H9 (cell line): ENCODE measurements around the gene FNDC3B. TPM values are rescaled to one million over a fixed set of nuclear protein-coding genes. Genes with fewer than 3 reads are reported as not detected.
A peak's percentile ranks its signal among the peaks of the same experiment; 100 is the strongest.

Experiments
- DNase-seq: peaks from one replicate; pipeline ENCODE4 v3.0.0-alpha.2; 2017
- H2AFZ ChIP-seq: one replicate; pipeline ENCODE4 v1.6.1; 2013; ENCODE audit warnings: mild to moderate bottlenecking, low read length, control low read depth, moderate library complexity
- H2AK5ac ChIP-seq: 2 replicates; pipeline ENCODE4 v1.6.1; 2013; ENCODE audit warnings: low read length, control low read depth, mixed read lengths; ENCODE audit not compliant: insufficient read length
- H2BK120ac ChIP-seq: one replicate; pipeline ENCODE4 v1.6.1; 2013; ENCODE audit warnings: low read depth, mild to moderate bottlenecking, low read length, control low read depth, inconsistent platforms; ENCODE audit not compliant: poor library complexity, severe bottlenecking
- H2BK12ac ChIP-seq: 2 replicates; pipeline ENCODE4 v1.6.1; 2013; ENCODE audit warnings: low read length, control low read depth, mixed read lengths, low read depth; ENCODE audit not compliant: insufficient read length
- H2BK15ac ChIP-seq: 2 replicates; pipeline ENCODE4 v1.6.1; 2013; ENCODE audit warnings: low read depth, low read length, control low read depth
- H2BK20ac ChIP-seq: one replicate; pipeline ENCODE4 v1.6.1; 2013; ENCODE audit warnings: low read depth, mild to moderate bottlenecking, low read length, control low read depth, inconsistent platforms; ENCODE audit not compliant: poor library complexity, severe bottlenecking
- H2BK5ac ChIP-seq: 2 replicates; pipeline ENCODE4 v1.6.1; 2013; ENCODE audit warnings: low read length, control low read depth, mixed read lengths; ENCODE audit not compliant: insufficient read length
- H3K14ac ChIP-seq: 2 replicates; pipeline ENCODE4 v1.6.1; 2013; ENCODE audit warnings: low read length, control low read depth; ENCODE audit not compliant: insufficient read depth
- H3K18ac ChIP-seq: 2 replicates; pipeline ENCODE4 v1.6.1; 2013; ENCODE audit warnings: low read depth, mild to moderate bottlenecking, mixed read lengths, low read length, control low read depth; ENCODE audit not compliant: insufficient read length
- H3K23ac ChIP-seq: 2 replicates; pipeline ENCODE4 v1.6.1; 2013; ENCODE audit warnings: low read length, control low read depth, mixed read lengths, low read depth; ENCODE audit not compliant: insufficient read length
- H3K23me2 ChIP-seq: 2 replicates; pipeline ENCODE4 v1.6.1; 2013; ENCODE audit warnings: low read depth, mild to moderate bottlenecking, mixed read lengths, low read length, control low read depth; ENCODE audit not compliant: insufficient read length, poor library complexity, severe bottlenecking
- H3K27ac ChIP-seq: 2 replicates; pipeline ENCODE4 v1.5.1; 2013; ENCODE audit warnings: low read length, control low read depth, mixed read lengths, low read depth; ENCODE audit not compliant: insufficient read length
- H3K27me3 ChIP-seq: 2 replicates; pipeline ENCODE4 v1.6.1; 2013; ENCODE audit warnings: low read length, control low read depth, inconsistent platforms; ENCODE audit not compliant: insufficient read depth
- H3K4ac ChIP-seq: 2 replicates; pipeline ENCODE4 v1.6.1; 2013; ENCODE audit warnings: low read depth, mild to moderate bottlenecking, control low read depth, inconsistent platforms, low read length, moderate library complexity
- H3K4me1 ChIP-seq: 2 replicates; pipeline ENCODE4 v1.6.1; 2013; ENCODE audit warnings: low read length, control low read depth, inconsistent platforms; ENCODE audit not compliant: insufficient read depth
- H3K4me2 ChIP-seq: 2 replicates; pipeline ENCODE4 v1.6.1; 2013; ENCODE audit warnings: low read length, control low read depth, mixed read lengths; ENCODE audit not compliant: insufficient read length, insufficient read depth
- H3K56ac ChIP-seq: 2 replicates; pipeline ENCODE4 v1.6.1; 2013; ENCODE audit warnings: low read depth, mild to moderate bottlenecking, mixed read lengths, low read length, control low read depth; ENCODE audit not compliant: insufficient read length
- H3K79me1 ChIP-seq: 2 replicates; pipeline ENCODE4 v1.6.1; 2013; ENCODE audit warnings: low read depth, mild to moderate bottlenecking, moderate library complexity, low read length, control low read depth, inconsistent platforms; ENCODE audit not compliant: insufficient read depth, poor library complexity, severe bottlenecking
- H3K79me2 ChIP-seq: 2 replicates; pipeline ENCODE4 v1.6.1; 2013; ENCODE audit warnings: low read length, control low read depth, inconsistent platforms; ENCODE audit not compliant: insufficient read depth
- H3K9ac ChIP-seq: 2 replicates; pipeline ENCODE4 v1.6.1; 2013; ENCODE audit warnings: low read length, control low read depth, mixed read lengths; ENCODE audit not compliant: insufficient read length; ENCODE audit errors: extremely low read depth
- H3K9me3 ChIP-seq: one replicate; pipeline ENCODE4 v1.6.1; 2013; ENCODE audit warnings: low read depth, low read length, inconsistent platforms; ENCODE audit not compliant: control insufficient read depth
- H3T11ph ChIP-seq: one replicate; pipeline ENCODE4 v1.6.1; 2013; ENCODE audit warnings: mild to moderate bottlenecking, low read length, control low read depth, inconsistent platforms
- H4K20me1 ChIP-seq: one replicate; pipeline ENCODE4 v1.6.1; 2013; ENCODE audit not compliant: control insufficient read depth, insufficient read length, insufficient read depth
- H4K5ac ChIP-seq: 2 replicates; pipeline ENCODE4 v1.6.1; 2013; ENCODE audit warnings: low read depth, mild to moderate bottlenecking, mixed read lengths, low read length, control low read depth; ENCODE audit not compliant: insufficient read length
- H4K8ac ChIP-seq: replicated peaks from 2 replicates; pipeline ENCODE4 v1.6.1; 2013; ENCODE audit warnings: low read length, control low read depth, mixed read lengths, low read depth; ENCODE audit not compliant: insufficient read length
- H4K91ac ChIP-seq: 2 replicates; pipeline ENCODE4 v1.6.1; 2013; ENCODE audit warnings: low read depth, mild to moderate bottlenecking, moderate library complexity, mixed read lengths, low read length, control low read depth; ENCODE audit not compliant: insufficient read length
- H3K27ac Mint-ChIP-seq, 3 experiments: 2 replicates in 2 of 3; 3 replicates in 1 of 3; pipeline ENCODE4 v1.8.0; 2020 to 2021; ENCODE audit warnings: mixed read lengths in 3 of 3, mild to moderate bottlenecking in 1 of 3, moderate library complexity in 1 of 3
- H3K27me3 Mint-ChIP-seq: 2 replicates; pipeline ENCODE4 v1.8.0; 2021; ENCODE audit warnings: low read depth, mild to moderate bottlenecking, moderate library complexity, mixed read lengths
- H3K36me3 Mint-ChIP-seq, 3 experiments: 2 replicates in 2 of 3; 3 replicates in 1 of 3; pipeline ENCODE4 v1.8.0; 2020 to 2021; ENCODE audit warnings: low read depth in 3 of 3, mixed read lengths in 3 of 3; ENCODE audit not compliant: insufficient read depth in 1 of 3
- H3K4me1 Mint-ChIP-seq, 2 experiments: 2 replicates each; pipeline ENCODE4 v1.8.0; 2020; ENCODE audit warnings: mixed read lengths in 2 of 2
- H3K4me3 Mint-ChIP-seq, 2 experiments: 2 replicates in 1 of 2; 3 replicates in 1 of 2; pipeline ENCODE4 v1.8.0; 2020 to 2021; ENCODE audit warnings: mild to moderate bottlenecking in 2 of 2, mixed read lengths in 2 of 2, moderate library complexity in 1 of 2
- H3K9me3 Mint-ChIP-seq, 2 experiments: 2 replicates in 1 of 2; 3 replicates in 1 of 2; pipeline ENCODE4 v1.8.0; 2020; ENCODE audit warnings: mild to moderate bottlenecking in 2 of 2, mixed read lengths in 2 of 2, moderate library complexity in 1 of 2
- WGBS: extraction: QIAGEN DNeasy Blood & Tissue Kit; methylation state at CpG from one replicate; pipeline ENCODE4 v1.1.7; 2013; ENCODE audit warnings: missing lambda C conversion rate, low lambda C conversion rate, mixed read lengths; ENCODE audit not compliant: insufficient read length; ENCODE audit errors: extremely low coverage; 5-methylcytosine and 5-hydroxymethylcytosine counted together
- total RNA-seq: library from RNA; stranded (reverse); gene quantifications from 2 replicates; pipeline ENCODE4 v1.2.1, GENCODE V29; 2021
- TF ChIP-seq, protein P1 (sequence below): fragments of 200-600 bp; sonication (generic); conservative IDR thresholded peaks from 3 replicates; pipeline ENCODE4 v1.8.0; 2021; ENCODE audit warnings: antibody characterized with exemption, mild to moderate bottlenecking

FNDC3B gene
- total RNA-seq, 1 experiment from 2014 or later, result 43.8 TPM

DNA sequence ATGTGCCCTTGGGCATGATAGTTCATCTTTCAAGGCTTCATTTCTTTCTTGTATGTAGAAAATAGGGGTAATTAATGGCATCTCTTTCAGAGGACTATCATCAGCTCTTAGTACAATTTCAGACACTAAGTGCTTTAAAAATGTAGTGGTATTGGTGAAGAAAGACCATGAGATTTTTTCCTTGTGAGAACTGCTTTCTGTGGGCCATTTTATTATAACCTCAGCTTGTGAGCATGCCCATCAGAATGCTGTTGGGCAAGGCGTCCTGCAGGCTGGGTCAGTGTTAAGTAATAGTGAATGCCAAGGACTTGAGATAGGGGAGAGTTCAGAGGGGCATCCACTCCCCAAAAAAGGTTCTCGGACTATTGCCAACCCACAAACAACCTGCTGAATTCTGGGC is 221.0 kb downstream of the FNDC3B start:
- H3K9me3 ChIP-seq, result no peaks in the 10 kb centered on the region
- H3K4me1 ChIP-seq, result peaks cover 4% of the 10 kb centered on the region; the same call in 1 of the 2 replicates
- H3K23me2 ChIP-seq, result no peaks in the 10 kb centered on the region
- no CpG with 5 or more reads among the region's 2 CpGs for WGBS
- H2AK5ac ChIP-seq, result no peak overlapping the region
- H3K4ac ChIP-seq, result no peak overlapping the region
- Mint-ChIP-seq H3K27ac (peak overlapping the region in 2 of 3 experiments; percentile 46 to 74; a peak in 2 of 7 replicates), H3K36me3 (peaks cover 0 to 8% (median 0%) of the 10 kb centered on the region in 3 experiments; a peak in 5 of 7 replicates), H3K27me3 (no peaks in the 10 kb centered on the region), H3K9me3 (no peaks in the 10 kb centered on the region), H3K4me3 (no peak overlapping the region), H3K4me1 (peaks cover 31 to 37% of the 10 kb centered on the region in 2 experiments)
- no peak overlapping the region for H2BK5ac ChIP-seq
- no peaks in the 10 kb centered on the region for H3K79me1 ChIP-seq
- no peak overlapping the region for H3T11ph ChIP-seq
- no peak overlapping the region for H3K14ac ChIP-seq
- no peak overlapping the region for H2BK120ac ChIP-seq
- H3K4me2 ChIP-seq, result no peak overlapping the region
- H3K27ac ChIP-seq, result no peak overlapping the region
- H4K91ac ChIP-seq, result no peak overlapping the region
- DNase-seq, result no peak
- H3K9ac ChIP-seq, result no peak overlapping the region
- H3K56ac ChIP-seq, result no peak overlapping the region
- H3K79me2 ChIP-seq, result no peaks in the 10 kb centered on the region
- no peak overlapping the region for H2AFZ ChIP-seq
- no peak overlapping the region for H4K8ac ChIP-seq
- no peak overlapping the region for H2BK20ac ChIP-seq
- no peaks in the 10 kb centered on the region for H4K20me1 ChIP-seq
- no peak overlapping the region for H2BK15ac ChIP-seq
- TF ChIP-seq, protein P1, sequence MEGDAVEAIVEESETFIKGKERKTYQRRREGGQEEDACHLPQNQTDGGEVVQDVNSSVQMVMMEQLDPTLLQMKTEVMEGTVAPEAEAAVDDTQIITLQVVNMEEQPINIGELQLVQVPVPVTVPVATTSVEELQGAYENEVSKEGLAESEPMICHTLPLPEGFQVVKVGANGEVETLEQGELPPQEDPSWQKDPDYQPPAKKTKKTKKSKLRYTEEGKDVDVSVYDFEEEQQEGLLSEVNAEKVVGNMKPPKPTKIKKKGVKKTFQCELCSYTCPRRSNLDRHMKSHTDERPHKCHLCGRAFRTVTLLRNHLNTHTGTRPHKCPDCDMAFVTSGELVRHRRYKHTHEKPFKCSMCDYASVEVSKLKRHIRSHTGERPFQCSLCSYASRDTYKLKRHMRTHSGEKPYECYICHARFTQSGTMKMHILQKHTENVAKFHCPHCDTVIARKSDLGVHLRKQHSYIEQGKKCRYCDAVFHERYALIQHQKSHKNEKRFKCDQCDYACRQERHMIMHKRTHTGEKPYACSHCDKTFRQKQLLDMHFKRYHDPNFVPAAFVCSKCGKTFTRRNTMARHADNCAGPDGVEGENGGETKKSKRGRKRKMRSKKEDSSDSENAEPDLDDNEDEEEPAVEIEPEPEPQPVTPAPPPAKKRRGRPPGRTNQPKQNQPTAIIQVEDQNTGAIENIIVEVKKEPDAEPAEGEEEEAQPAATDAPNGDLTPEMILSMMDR, result no peak
- no peaks in the 10 kb centered on the region for H3K27me3 ChIP-seq
- H4K5ac ChIP-seq, result no peak overlapping the region
- no peak overlapping the region for H2BK12ac ChIP-seq
- no peak overlapping the region for H3K23ac ChIP-seq
- H3K18ac ChIP-seq, result no peak overlapping the region
